Measurements from ENCODE around the gene BOK. TPM values are rescaled to one million over a fixed set of nuclear protein-coding genes. Genes with fewer than 3 reads are reported as not detected.

BOK gene
- total RNA-seq: 35.1 TPM

DNA sequence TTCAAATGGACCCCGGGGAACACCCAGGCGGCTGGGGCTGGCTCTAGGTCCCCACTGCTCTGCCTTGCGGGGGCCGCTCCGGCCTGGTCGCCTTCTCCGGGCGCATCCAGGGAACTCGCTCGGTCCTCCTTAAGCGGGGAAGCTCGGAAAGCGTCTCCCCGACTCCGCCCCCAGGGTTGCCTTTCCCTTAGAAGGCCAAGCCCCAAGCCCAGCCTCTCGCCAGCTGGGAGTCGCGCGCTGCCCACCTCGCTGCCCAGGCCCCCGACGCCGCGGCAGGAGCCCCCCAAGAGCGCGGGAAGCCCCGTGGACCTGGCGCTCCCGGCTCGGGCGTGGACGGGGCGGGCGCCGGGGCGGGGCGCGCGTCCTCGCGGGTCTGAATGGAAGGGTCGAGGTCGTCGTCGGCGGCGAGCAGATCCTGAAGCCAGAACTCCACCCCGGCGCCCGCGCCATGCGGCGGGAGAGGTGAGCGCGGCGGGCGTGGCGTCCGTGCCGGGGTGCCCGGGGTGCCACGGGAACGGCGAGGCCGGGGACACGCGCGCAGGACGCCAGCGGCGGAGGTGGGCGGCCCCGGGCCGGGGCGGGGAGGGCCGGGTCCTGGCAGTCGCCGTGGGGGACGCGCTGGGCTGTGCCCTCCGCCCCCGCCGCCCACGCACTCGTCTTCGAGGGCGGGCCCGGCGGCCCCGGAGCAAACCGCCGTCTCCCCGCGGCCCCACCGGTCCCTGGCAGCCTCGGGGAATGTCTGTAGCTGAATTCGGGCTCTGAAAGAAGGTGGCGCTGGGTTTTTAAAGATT is at the start of gene BOK:
Gene BOK, plus strand, starts transcription at position 214 of the 791 bp plus-strand sequence. CDS start 739 bp downstream, outside the sequence.
- intact Hi-C loops (cut with DNase I): no loop called here
- no peaks in the 10 kb centered on the region for H3K36me3 ChIP-seq
- peak within 1 kb of the TSS; percentile 81 for H3K27ac ChIP-seq
- peaks cover 44% of the 10 kb centered on the region for H3K4me1 ChIP-seq
- H3K4me3 ChIP-seq: peak within 1 kb of the TSS; percentile 56 to 58
- no peaks in the 10 kb centered on the region for H3K27me3 ChIP-seq
- H3K9me3 ChIP-seq: no peaks in the 10 kb centered on the region
- TF ChIP-seq POLR2A (IDR thresholded peaks at IDR 0.05) (no peak), POLR2AphosphoS5 (IDR thresholded peaks at IDR 0.05; ENCODE audit: insufficient read depth in 1 of 2, low read depth in 1 of 2) (peak in 1 of 2 donors; percentile 45)
- DNase-seq (ENCODE audit: extremely low spot score in 2 of 2): no peak

DNA sequence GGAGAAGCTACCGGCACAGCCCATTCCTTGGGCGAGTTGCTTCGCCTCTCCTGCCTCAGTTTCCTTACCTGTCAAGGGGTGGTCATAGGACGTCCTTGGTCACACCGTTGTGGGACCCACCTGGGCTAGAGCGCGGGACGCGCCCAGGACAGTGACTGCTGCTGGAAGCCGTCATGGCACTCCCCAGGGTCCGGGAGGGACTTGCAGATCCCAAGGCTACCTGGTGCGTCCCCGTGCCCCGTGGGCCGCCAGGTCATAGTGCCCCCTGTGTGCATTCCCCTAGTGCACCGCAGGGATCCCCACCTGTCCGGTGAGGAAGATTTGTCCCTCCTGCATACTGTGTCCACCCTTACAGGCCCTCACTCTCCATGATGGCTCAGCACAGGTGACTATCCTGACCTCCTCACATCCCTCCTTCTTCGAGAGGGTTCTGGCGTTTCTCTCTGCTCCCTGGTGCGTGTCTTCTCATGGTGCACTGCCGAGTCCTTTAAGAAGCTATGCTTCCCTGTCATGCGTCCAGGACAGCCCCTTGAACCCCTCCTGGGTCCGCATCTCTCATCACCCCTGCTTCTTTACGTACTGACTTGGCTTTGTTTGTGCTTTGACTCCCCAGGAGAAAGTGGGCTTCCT is 49.3 kb upstream of the BOK start:
- Histone ChIP-seq H3K4me3 (peak overlapping the region; percentile 76 to 83), H3K4me1 (peaks cover 46% of the 10 kb centered on the region), H3K27ac (peak overlapping the region; percentile 75), H3K9me3 (no peaks in the 10 kb centered on the region), H3K36me3 (no peaks in the 10 kb centered on the region), H3K27me3 (no peaks in the 10 kb centered on the region)
- intact Hi-C loops (cut with DNase I): no loop called here
- DNase-seq (ENCODE audit: extremely low spot score in 2 of 2): peak; percentile 88 to 95
- TF ChIP-seq, protein P1, sequence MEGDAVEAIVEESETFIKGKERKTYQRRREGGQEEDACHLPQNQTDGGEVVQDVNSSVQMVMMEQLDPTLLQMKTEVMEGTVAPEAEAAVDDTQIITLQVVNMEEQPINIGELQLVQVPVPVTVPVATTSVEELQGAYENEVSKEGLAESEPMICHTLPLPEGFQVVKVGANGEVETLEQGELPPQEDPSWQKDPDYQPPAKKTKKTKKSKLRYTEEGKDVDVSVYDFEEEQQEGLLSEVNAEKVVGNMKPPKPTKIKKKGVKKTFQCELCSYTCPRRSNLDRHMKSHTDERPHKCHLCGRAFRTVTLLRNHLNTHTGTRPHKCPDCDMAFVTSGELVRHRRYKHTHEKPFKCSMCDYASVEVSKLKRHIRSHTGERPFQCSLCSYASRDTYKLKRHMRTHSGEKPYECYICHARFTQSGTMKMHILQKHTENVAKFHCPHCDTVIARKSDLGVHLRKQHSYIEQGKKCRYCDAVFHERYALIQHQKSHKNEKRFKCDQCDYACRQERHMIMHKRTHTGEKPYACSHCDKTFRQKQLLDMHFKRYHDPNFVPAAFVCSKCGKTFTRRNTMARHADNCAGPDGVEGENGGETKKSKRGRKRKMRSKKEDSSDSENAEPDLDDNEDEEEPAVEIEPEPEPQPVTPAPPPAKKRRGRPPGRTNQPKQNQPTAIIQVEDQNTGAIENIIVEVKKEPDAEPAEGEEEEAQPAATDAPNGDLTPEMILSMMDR (IDR thresholded peaks at IDR 0.05): no peak
- TF ChIP-seq POLR2AphosphoS5 (IDR thresholded peaks at IDR 0.05; ENCODE audit: insufficient read depth in 1 of 2, low read depth in 1 of 2): no peak
- TF ChIP-seq POLR2A (IDR thresholded peaks at IDR 0.05): no peak

- Histone ChIP-seq H3K36me3 (no peaks in the 10 kb centered on the region), H3K27ac (no peak overlapping the region), H3K27me3 (no peaks in the 10 kb centered on the region), H3K4me3 (no peak overlapping the region), H3K4me1 (peaks cover 26% of the 10 kb centered on the region), H3K9me3 (no peaks in the 10 kb centered on the region)
- DNase-seq (ENCODE audit: extremely low spot score in 2 of 2): no peak
- intact Hi-C loops (cut with DNase I): no loop called here
- TF ChIP-seq POLR2AphosphoS5 (IDR thresholded peaks at IDR 0.05; ENCODE audit: insufficient read depth in 1 of 2, low read depth in 1 of 2): no peak
- TF ChIP-seq, protein P1 (IDR thresholded peaks at IDR 0.05): no peak
- no peak for TF ChIP-seq POLR2A (IDR thresholded peaks at IDR 0.05)
Observed at GRCh38 chr2:241511091-241511741, 47.3 kb upstream of the BOK start.

DNA sequence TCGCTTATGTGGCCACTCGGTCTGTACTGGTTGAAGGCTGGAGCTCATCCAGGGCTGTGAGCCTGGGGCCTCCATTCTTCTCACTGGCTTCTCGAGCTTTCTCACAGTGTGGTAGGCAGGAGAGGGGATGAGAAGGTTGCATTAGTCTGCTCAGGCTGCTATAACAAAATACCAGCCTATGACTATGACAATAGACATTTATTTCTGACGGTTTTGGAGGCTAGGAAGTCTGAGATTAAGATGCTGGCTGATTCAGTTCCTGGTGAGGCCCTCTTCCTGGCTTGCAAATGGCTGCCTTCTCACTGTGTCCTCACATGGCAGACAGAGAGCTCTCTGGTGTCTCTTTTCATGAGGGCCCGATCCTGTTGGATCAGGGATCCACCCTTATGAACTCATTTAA is 44.0 kb upstream of the BOK start:
- TF ChIP-seq, protein P1 (IDR thresholded peaks at IDR 0.05): no peak
- TF ChIP-seq POLR2AphosphoS5 (IDR thresholded peaks at IDR 0.05; ENCODE audit: insufficient read depth in 1 of 2, low read depth in 1 of 2) (no peak), POLR2A (IDR thresholded peaks at IDR 0.05) (no peak)
- Histone ChIP-seq H3K36me3 (no peaks in the 10 kb centered on the region), H3K4me3 (no peak overlapping the region), H3K27me3 (no peaks in the 10 kb centered on the region), H3K9me3 (no peaks in the 10 kb centered on the region), H3K4me1 (peaks cover 4% of the 10 kb centered on the region), H3K27ac (no peak overlapping the region)
- intact Hi-C loops (cut with DNase I): no loop called here
- no peak for DNase-seq (ENCODE audit: extremely low spot score in 2 of 2)

DNA sequence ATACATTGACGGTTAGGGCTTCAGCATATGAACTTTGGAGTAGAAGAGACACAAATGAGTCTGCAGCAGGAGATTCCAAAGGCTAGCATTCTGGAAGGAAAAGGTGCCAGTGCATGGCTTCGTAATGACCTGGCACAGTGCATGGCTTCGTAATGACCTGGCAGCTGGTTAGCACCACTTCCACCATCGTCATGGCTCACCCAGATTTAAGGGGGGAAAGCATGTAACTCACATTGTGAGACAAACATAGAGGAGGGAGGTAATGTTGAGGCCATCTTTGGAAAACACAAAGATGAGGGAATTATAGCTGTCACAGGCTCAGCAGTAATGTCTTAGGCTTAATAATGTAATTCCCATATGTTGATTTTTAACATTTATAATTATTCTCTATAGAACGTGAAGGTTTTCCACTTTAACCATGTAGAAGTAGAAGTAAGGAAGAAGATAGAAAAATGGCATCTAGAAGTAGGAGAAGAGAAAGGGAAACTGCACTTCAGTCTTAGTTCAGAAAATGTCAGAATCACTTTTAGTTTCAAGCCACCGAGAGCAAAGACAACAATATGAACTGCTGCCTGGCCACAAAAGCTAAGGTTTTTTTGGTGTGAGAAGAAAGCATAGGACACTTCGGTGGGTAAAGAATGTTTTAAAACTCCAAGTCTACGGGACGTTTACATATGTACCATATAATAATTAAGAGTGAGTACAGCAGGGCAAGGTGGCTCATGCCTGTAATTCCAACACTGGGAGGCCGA is 43.4 kb upstream of the BOK start:
- intact Hi-C loops (cut with DNase I): no loop called here
- no peaks in the 10 kb centered on the region for H3K4me1 ChIP-seq
- H3K9me3 ChIP-seq: no peaks in the 10 kb centered on the region
- no peak for DNase-seq (ENCODE audit: extremely low spot score in 2 of 2)
- no peak overlapping the region for H3K4me3 ChIP-seq
- no peak overlapping the region for H3K27ac ChIP-seq
- H3K36me3 ChIP-seq: no peaks in the 10 kb centered on the region
- H3K27me3 ChIP-seq: no peaks in the 10 kb centered on the region
- TF ChIP-seq, protein P1 (IDR thresholded peaks at IDR 0.05): no peak
- TF ChIP-seq POLR2AphosphoS5 (IDR thresholded peaks at IDR 0.05; ENCODE audit: insufficient read depth in 1 of 2, low read depth in 1 of 2): no peak
- TF ChIP-seq POLR2A (IDR thresholded peaks at IDR 0.05): no peak

Data from vagina (tissue), 2 donors.